TTC549 (cell line): Measurements from ENCODE around the gene CCDC33.

Experiments used
- FAIRE-seq: peaks from 2 replicates; lab custom pipeline; 2012; peaks lifted over from hg19 to GRCh38; lab: Jason Lieb, UNC

Gene CCDC33

GRCh38 chr15:74259292-74259648 lies 23.1 kb downstream of the CCDC33 start:
- FAIRE-seq: no peak

- FAIRE-seq: no peak
These were observed 23.9 kb downstream of the CCDC33 start for GRCh38 chr15:74259821-74260607.

- no peak for FAIRE-seq
These were observed 24.9 kb downstream of the CCDC33 start for GRCh38 chr15:74261041-74261440.

- no peak for FAIRE-seq
These were observed 25.6 kb downstream of the CCDC33 start for GRCh38 chr15:74261685-74262084.

GRCh38 chr15:74262151-74262550 lies 26.0 kb downstream of the CCDC33 start:
- no peak for FAIRE-seq

- FAIRE-seq: no peak
These were observed 26.5 kb downstream of the CCDC33 start for GRCh38 chr15:74262625-74263024.

- no peak for FAIRE-seq
These were observed 27.3 kb downstream of the CCDC33 start for GRCh38 chr15:74263466-74263865.

- no peak for FAIRE-seq
These were observed 28.0 kb downstream of the CCDC33 start for GRCh38 chr15:74264081-74264501.

GRCh38 chr15:74265046-74265639 lies 29.0 kb downstream of the CCDC33 start:
- no peak for FAIRE-seq

- FAIRE-seq: no peak
These were observed 31.9 kb downstream of the CCDC33 start for GRCh38 chr15:74268020-74268419.

GRCh38 chr15:74269362-74270035 lies 33.4 kb downstream of the CCDC33 start:
- no peak for FAIRE-seq

GRCh38 chr15:74270155-74270554 lies 34.0 kb downstream of the CCDC33 start:
- FAIRE-seq: no peak

GRCh38 chr15:74270854-74271520 lies 34.9 kb downstream of the CCDC33 start:
- no peak for FAIRE-seq

GRCh38 chr15:74272812-74273211 lies 36.7 kb downstream of the CCDC33 start:
- FAIRE-seq: no peak

- FAIRE-seq: no peak
These were observed 38.4 kb downstream of the CCDC33 start for GRCh38 chr15:74274470-74275038.

- FAIRE-seq: no peak
These were observed 39.8 kb downstream of the CCDC33 start for GRCh38 chr15:74275957-74276356.

GRCh38 chr15:74276560-74276959 lies 40.4 kb downstream of the CCDC33 start:
- no peak for FAIRE-seq

GRCh38 chr15:74277242-74277810 lies 41.2 kb downstream of the CCDC33 start:
- no peak for FAIRE-seq

- FAIRE-seq: no peak
These were observed 42.1 kb downstream of the CCDC33 start for GRCh38 chr15:74278207-74278606.

GRCh38 chr15:74281147-74282133 lies 45.3 kb downstream of the CCDC33 start:
- no peak for FAIRE-seq

- no peak for FAIRE-seq
These were observed 47.2 kb downstream of the CCDC33 start for GRCh38 chr15:74283368-74283767.
